HG03097 (cell line): ENCODE results near the gene LAD1.

Experiments used
- ATAC-seq: cut with Tn5 transposase; IDR thresholded peaks from one replicate; pipeline ENCODE4 v1.9.1; 2021; ENCODE audit not compliant: unreplicated experiment, low FRiP score

LAD1 gene

DNA sequence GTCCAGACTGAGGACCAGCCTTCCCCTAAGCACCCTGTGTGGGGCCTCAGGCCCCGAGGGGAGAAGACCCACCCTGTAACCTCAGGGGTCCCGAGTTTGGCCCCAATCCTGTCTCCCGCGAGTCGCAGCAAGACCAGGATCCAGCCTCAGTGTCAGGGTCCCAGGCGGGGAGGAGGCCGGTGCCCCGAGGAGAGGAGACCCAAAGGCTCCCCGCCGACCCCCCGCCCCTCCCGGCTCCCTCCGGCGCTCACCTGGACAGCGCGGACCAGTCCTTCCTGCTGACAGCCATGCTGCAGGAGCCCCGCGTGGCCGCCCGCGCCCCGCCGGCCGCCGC lies at the start of gene LAD1:
LAD1 (minus strand) TSS at position 307 of the 334 bp plus-strand sequence; CDS start at position 289, 18 bp downstream.
- no peak for ATAC-seq

- ATAC-seq, result peak; percentile 62
Measured at GRCh38 chr1:201447903-201448871, 49.1 kb upstream of the LAD1 start.

DNA sequence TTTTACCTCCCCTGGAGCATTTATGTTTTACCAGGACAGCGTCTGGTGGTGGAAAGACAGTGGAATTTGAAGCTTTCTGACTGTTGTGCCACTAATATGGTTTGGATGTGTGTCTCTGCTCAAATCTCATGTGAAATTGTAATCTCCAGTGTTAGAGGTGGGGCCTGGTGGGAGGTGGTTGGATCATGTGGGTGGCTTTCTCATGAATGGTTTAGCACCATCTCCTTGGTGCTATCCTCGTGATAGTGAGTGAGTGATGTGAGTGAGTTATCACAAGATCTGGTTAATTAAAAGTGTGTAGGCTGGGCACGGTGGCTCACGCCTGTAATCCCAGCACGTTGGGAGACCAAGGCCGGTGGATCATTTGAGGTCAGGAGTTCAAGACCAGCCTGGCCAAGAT lies 46.2 kb upstream of the LAD1 start:
- no peak for ATAC-seq

- no peak for ATAC-seq
Measured at GRCh38 chr1:201444792-201445191, 45.7 kb upstream of the LAD1 start.

GRCh38 chr1:201443747-201444146 lies 44.6 kb upstream of the LAD1 start:
- no peak for ATAC-seq

- no peak for ATAC-seq
Measured at GRCh38 chr1:201436969-201437368, 37.8 kb upstream of the LAD1 start.

DNA sequence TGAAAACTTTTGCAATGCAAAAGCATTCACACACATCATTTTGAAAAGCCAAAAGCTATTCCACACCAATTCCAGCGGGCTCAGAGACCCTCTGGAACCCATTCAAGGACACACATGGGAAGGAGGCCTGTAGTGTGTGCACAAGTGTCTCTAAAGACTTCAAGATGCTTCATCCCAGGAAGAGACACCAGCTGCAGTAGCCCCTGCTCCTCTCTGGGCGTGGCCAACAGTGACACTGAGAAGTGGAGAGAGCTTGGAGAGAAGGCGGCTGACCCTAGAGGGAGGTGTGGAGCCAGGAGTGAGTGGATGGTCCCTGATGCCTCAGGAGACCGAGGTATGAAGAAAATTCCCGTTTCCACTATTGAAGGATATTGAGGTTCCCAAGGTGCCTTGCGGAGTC lies 37.3 kb upstream of the LAD1 start:
- no peak for ATAC-seq

- no peak for ATAC-seq
Measured at GRCh38 chr1:201434266-201434665, 35.1 kb upstream of the LAD1 start.

DNA sequence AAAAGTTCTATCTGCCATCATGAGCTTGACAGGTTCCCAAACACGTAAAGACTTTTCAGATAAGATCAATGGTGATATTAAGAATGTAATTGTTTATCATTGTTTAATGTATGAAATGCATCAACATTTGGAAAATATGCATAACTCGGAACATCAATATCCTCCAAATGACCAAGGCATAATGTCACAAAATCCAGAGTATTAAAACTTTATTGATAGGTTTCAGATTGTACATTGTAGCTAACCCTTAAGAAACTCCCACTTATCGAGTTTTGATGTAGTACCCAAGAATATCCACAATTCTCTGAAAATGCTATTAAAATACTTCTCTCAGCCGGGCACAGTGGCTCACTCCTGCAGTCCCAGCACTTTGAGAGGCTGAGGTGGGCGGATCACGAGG lies 34.5 kb upstream of the LAD1 start:
- ATAC-seq, result no peak

DNA sequence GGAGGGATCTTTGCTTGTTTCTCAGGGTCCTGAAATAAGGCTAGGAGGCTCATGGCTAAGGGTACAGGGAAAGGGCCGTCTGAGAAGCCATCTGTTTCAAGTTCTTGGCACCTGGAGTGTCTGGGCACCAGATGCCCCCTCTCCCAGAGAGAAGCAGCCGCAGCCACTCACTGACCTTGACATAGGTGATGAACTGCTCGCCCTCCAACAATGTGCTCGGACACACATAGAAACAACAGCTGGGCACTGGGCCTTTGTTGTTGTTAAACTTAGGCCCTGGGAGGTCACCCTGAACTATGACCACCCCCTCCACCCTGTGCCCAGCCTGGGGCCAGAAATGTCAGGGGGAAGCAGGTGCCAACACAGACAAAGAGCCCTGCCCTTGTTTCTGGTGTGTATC lies 31.7 kb upstream of the LAD1 start:
- no peak for ATAC-seq

- ATAC-seq, result no peak
Measured at GRCh38 chr1:201429736-201430501, 30.8 kb upstream of the LAD1 start.

DNA sequence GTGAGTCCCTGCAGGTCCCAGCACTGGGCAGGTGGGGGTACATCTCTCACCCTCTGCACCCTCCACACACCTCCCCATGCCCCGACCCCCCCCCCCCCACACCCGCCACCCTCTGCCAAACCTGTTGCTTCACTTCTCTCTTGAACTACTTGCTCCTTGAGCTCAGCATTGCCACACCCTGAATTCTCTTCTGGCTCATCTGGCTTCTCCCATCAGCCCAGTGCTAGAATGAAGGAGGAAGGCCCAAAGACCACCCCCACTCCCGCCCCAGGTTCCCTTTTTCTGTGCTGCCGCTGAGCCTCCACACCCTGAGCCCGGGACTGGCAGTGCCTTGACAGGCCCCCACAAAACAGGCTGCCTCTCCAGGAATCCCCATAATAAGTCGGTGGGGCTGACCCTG lies 28.8 kb upstream of the LAD1 start:
- ATAC-seq, result no peak

GRCh38 chr1:201426479-201427310 lies 27.6 kb upstream of the LAD1 start:
- no peak for ATAC-seq

DNA sequence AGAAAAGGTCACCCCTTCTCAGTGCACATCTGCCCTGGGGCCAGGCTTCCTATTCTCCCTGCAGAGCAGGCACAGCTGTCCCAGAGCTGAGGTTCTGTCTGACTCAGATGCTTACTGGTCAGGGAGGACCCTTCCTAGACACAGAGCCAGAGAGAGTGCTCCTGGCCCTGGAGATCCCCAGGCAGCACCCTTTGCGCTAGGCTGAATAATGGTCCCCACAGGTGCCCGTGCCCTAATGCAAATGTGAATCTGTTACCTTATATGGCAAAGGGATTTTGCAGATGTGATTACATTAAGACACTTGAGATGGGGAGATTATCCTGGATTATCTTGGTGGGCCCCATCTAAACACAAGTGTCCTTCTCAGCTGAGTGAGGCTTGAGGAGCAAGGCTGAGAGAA lies 25.0 kb upstream of the LAD1 start:
- ATAC-seq, result no peak

DNA sequence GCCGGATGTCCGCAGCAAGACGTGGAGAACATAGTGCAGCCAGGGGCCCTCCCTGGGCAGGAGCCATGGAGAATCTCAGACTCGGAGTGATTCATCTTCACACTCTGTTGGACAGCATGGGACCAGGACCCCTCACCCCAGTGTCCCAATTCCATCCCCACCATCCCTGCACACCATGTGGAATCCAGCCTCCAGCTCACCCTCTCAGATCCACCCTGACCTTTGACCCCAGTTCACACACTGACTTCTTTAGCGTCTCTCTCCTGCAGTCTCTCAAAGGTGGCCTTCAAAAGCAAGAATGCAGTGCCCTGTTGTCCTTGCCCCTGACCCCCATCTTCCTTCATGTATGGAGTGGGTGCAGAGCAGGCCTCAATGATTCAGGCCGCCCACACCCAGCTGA lies 24.5 kb upstream of the LAD1 start:
- ATAC-seq, result no peak

- ATAC-seq, result no peak
Measured at GRCh38 chr1:201422436-201423030, 23.4 kb upstream of the LAD1 start.

DNA sequence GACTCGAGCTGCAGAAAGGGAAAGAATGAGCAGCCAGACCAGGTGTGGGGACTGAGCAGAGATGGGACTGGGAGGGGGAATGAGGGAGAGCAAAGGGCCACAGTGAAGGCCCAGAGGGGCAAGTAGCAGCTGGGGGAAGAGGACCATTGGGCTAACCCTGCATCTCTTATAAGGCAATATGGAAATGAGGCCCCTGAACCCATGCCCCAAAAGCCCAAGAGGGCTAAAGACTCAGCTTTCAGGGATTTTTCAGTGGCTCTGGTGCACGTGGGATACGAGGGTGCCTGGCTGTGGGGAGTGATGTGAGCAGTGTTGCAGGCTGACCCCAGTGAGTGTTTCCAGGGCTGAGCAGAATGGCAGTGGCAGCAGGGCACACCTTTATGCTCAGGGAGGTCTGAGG lies 22.9 kb upstream of the LAD1 start:
- ATAC-seq, result no peak

DNA sequence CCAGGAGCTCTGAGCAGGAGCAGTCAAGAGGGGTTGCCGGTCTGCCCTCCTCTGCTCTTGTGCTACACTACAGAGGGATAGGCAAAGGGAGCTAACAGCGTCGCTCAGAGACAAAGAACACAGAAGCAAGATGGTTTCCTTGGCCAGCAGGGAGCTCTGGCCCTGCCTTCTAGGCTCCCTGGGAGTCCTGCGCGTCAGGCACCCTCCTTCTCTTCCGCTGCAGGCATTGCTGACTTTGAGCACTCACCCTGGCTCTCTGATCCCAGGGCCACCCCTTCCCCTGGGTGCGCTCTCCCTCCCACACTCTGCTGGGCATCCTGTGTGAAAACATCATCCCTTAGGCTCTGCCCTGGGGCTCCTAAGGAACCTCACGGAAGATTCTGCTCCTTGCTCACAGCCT lies 21.9 kb upstream of the LAD1 start:
- no peak for ATAC-seq

DNA sequence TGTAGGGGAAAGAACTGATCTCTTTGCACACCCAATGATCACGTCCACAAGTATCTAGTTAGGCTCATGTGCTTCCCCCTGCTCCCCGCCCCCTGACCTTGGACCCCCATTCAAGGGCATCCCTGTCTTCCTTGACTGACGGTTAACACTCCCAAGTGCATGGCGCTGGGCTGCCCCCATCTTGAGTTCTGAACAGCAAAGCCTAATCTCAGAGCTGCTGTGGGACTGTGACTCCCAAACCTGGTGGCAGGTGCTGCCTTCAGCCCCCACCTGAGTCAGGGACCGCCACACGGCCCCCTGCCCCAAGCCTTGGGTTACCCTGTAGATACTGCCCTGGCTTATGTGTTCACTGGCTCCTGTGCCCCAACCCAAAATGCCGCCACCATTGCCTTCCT lies 21.5 kb upstream of the LAD1 start:
- ATAC-seq, result no peak

DNA sequence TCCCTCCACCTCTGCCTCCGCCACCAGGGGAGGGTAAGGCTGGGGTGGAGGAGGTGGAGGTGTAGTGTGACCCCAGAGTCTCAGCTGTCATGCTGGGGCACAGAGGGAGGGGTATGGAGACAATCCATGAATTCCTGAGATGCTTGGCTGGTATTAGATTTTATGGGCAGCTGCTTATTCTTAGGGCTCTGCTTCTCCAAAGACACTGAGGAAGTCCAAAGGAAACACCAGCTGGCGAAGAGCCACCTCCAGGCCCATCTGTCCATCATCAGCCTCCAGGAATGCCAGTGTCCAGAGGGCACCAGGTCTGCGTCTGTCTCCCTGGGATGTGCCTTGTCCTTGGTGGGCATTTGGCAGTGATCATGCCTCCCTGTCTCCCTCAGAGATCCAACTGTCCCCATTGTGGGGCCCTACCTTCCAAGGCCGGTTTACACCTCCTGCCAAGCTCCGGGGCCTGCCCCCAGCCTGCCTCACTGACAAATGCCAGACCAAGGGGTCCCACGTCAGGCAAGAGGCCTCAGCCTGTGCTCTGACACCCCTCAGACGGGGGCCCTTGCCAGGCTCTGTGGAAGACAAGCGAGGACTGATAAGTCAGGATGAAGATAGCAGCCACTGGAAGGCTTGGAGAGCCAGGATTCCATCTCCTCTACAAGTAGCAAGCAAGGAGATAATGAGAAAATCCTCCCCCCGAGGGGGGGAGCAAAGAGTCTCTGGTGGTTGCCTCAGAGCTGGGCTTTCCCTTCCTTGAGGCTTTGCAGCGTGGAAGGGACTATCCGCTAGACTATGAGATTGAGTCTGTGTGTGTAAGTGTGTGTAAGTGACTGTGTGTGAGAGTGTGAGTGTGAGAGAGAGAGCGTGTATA lies 20.9 kb upstream of the LAD1 start:
- no peak for ATAC-seq
